HepG2 (cell line): ENCODE data around the gene SGPL1. TPM values are rescaled to one million over a fixed set of nuclear protein-coding genes. Genes with fewer than 3 reads are reported as not detected.

Experiments used
- AKAP8 ChIP-seq: sonication (generic); formaldehyde crosslinking; IDR thresholded peaks from 2 replicates; pipeline ENCODE4 v1.5.1; 2020; ENCODE audit warnings: mild to moderate bottlenecking, missing genetic modification reagents
- ATF7-NPFF ChIP-seq: sonication (generic); formaldehyde crosslinking; IDR thresholded peaks from 2 replicates; pipeline ENCODE4 v1.8.1; 2023; ENCODE audit warnings: mild to moderate bottlenecking, low read depth, missing genetic modification reagents, moderate library complexity
- CBFB ChIP-seq: sonication (generic); formaldehyde crosslinking; IDR thresholded peaks from 2 replicates; pipeline ENCODE4 v1.4.0; 2020; ENCODE audit warnings: missing genetic modification reagents
- DBP ChIP-seq: sonication (generic); formaldehyde crosslinking; IDR thresholded peaks from 2 replicates; pipeline ENCODE4 v1.4.0; 2020; ENCODE audit warnings: missing genetic modification reagents; ENCODE audit errors: not compliant biosample characterization
- DNMT3B ChIP-seq: conservative IDR thresholded peaks from 2 replicates; pipeline ENCODE4 v1.6.1; 2016; ENCODE audit warnings: missing biosample characterization, control low read depth
- NFATC3 ChIP-seq: sonication (generic); formaldehyde crosslinking; IDR thresholded peaks from 2 replicates; pipeline ENCODE4 v1.5.1; 2020; ENCODE audit warnings: mild to moderate bottlenecking, missing genetic modification reagents
- NFKBIZ ChIP-seq: IDR thresholded peaks from 2 replicates; pipeline ENCODE4 v1.6.1; 2018; ENCODE audit warnings: missing genetic modification reagents, missing compliant biosample characterization
- NFYB ChIP-seq: sonication (generic); formaldehyde crosslinking; IDR thresholded peaks from 2 replicates; pipeline ENCODE4 v1.4.0; 2020; ENCODE audit warnings: missing genetic modification reagents
- RFXAP ChIP-seq: sonication (generic); formaldehyde crosslinking; IDR thresholded peaks from 2 replicates; pipeline ENCODE4 v1.4.0; 2020; ENCODE audit warnings: missing genetic modification reagents, borderline replicate concordance
- SALL1 ChIP-seq: sonication (generic); formaldehyde crosslinking; IDR thresholded peaks from 2 replicates; pipeline ENCODE4 v1.8.0; 2022; ENCODE audit warnings: mild to moderate bottlenecking, missing genetic modification reagents
- TP53 ChIP-seq: sonication (generic); formaldehyde crosslinking; conservative IDR thresholded peaks from 2 replicates; pipeline ENCODE4 v1.4.0; 2020; ENCODE audit warnings: missing genetic modification reagents
- ZNF512B ChIP-seq: sonication (generic); formaldehyde crosslinking; IDR thresholded peaks from 2 replicates; pipeline ENCODE4 v1.5.1; 2020; ENCODE audit warnings: missing genetic modification reagents, mild to moderate bottlenecking, borderline replicate concordance
- ZNF572 ChIP-seq: sonication (generic); formaldehyde crosslinking; IDR thresholded peaks from 2 replicates; pipeline ENCODE4 v1.5.1; 2020; ENCODE audit warnings: mild to moderate bottlenecking, missing genetic modification reagents
- ZNF616 ChIP-seq: sonication (generic); formaldehyde crosslinking; IDR thresholded peaks from 2 replicates; pipeline ENCODE4 v1.5.0; 2020; ENCODE audit warnings: low read depth, mild to moderate bottlenecking, missing genetic modification reagents
- ZNF629 ChIP-seq: sonication (generic); formaldehyde crosslinking; conservative IDR thresholded peaks from 2 replicates; pipeline ENCODE4 v1.5.0; 2020; ENCODE audit warnings: missing genetic modification reagents
- ZNF691 ChIP-seq: sonication (generic); formaldehyde crosslinking; IDR thresholded peaks from 2 replicates; pipeline ENCODE4 v1.4.0; 2020; ENCODE audit warnings: missing genetic modification reagents, low read depth, mild to moderate bottlenecking, borderline replicate concordance
- ZNF800 ChIP-seq: sonication (generic); formaldehyde crosslinking; IDR thresholded peaks from 2 replicates; pipeline ENCODE4 v1.4.0; 2020; ENCODE audit warnings: missing genetic modification reagents
- polyA plus RNA-seq, 8 experiments: library from polyadenylated mRNA; depleted of rRNA in 3 of 8; stranded (reverse) in 7 of 8; unstranded in 1 of 8; fragments of >200 nt; fragmentation: Illumina TruSeq in 4 of 8; extraction: Trizol in 4 of 8; gene quantifications; 2 replicates each; pipeline versions ENCODE4 v1.2.1 to v1.2.3, GENCODE V29; 2011 to 2016; ENCODE audit warnings: low read depth in 4 of 8, missing spikeins in 1 of 8, mixed read lengths in 1 of 8; ENCODE audit not compliant: insufficient read depth in 1 of 8
- total RNA-seq, 5 experiments: library from RNA; depleted of rRNA; stranded (reverse); fragments of >200 nt; fragmentation: Illumina TruSeq; extraction: Trizol; gene quantifications; 2 replicates each; pipeline ENCODE4 v1.2.3, GENCODE V29; 2016; ENCODE audit warnings: low read depth in 1 of 5
- TF ChIP-seq, protein P1 (sequence below): IDR thresholded peaks from 2 replicates; pipeline ENCODE4 v1.6.1; 2012; ENCODE audit warnings: low read length, improper control_type of control experiment

SGPL1 gene
- total and polyA plus RNA-seq, 2 of the 13 experiments (the other 11 are each of a cell fraction or from before 2014, with no cell fraction given) = 17.6 to 25.0 TPM

GRCh38 chr10:70887804-70888800 lies 72.4 kb downstream of the SGPL1 start, which contains the start of gene PCBD1 (continued):
- TF ChIP-seq ZNF512B (CRISPR knock-in tag) = 0 out of 2 replicates have a peak, but pooled peaks have one; percentile 22
- TF ChIP-seq, protein P1, sequence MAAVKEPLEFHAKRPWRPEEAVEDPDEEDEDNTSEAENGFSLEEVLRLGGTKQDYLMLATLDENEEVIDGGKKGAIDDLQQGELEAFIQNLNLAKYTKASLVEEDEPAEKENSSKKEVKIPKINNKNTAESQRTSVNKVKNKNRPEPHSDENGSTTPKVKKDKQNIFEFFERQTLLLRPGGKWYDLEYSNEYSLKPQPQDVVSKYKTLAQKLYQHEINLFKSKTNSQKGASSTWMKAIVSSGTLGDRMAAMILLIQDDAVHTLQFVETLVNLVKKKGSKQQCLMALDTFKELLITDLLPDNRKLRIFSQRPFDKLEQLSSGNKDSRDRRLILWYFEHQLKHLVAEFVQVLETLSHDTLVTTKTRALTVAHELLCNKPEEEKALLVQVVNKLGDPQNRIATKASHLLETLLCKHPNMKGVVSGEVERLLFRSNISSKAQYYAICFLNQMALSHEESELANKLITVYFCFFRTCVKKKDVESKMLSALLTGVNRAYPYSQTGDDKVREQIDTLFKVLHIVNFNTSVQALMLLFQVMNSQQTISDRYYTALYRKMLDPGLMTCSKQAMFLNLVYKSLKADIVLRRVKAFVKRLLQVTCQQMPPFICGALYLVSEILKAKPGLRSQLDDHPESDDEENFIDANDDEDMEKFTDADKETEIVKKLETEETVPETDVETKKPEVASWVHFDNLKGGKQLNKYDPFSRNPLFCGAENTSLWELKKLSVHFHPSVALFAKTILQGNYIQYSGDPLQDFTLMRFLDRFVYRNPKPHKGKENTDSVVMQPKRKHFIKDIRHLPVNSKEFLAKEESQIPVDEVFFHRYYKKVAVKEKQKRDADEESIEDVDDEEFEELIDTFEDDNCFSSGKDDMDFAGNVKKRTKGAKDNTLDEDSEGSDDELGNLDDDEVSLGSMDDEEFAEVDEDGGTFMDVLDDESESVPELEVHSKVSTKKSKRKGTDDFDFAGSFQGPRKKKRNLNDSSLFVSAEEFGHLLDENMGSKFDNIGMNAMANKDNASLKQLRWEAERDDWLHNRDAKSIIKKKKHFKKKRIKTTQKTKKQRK = no peak
- TF ChIP-seq AKAP8 (CRISPR knock-in tag) = 0 out of 2 replicates have a peak, but pooled peaks have one; percentile 44
- no peak for TF ChIP-seq NFKBIZ (CRISPR knock-in tag)
- peak; percentile 25; the same call in 1 of the 2 replicates for TF ChIP-seq DNMT3B (CRISPR knock-in tag)
- TF ChIP-seq CBFB (CRISPR knock-in tag) = no peak
- no peak for TF ChIP-seq RFXAP
- no peak for TF ChIP-seq ZNF629 (CRISPR knock-in tag)
- no peak for TF ChIP-seq DBP (CRISPR knock-in tag)
- TF ChIP-seq ZNF800 (CRISPR knock-in tag) = no peak
- TF ChIP-seq NFATC3 = no peak
- peak; percentile 73; the same call in 1 of the 2 replicates for TF ChIP-seq ATF7-NPFF (CRISPR knock-in tag)
- no peak for TF ChIP-seq ZNF572 (CRISPR knock-in tag)
- no peak for TF ChIP-seq NFYB (CRISPR knock-in tag)
- TF ChIP-seq ZNF616 (CRISPR knock-in tag) = no peak
- no peak for TF ChIP-seq TP53 (CRISPR knock-in tag)
- TF ChIP-seq SALL1 (CRISPR knock-in tag) = peak; percentile 53; the same call in 1 of the 2 replicates
- TF ChIP-seq ZNF691 (CRISPR knock-in tag) = no peak
